WI38 (cell line): ENCODE results near the gene TPRG1L.
"Not testable (repeated sequence)": the region's sequence is repeated elsewhere in the genome, so short reads cannot be mapped to it uniquely, and the experiment has no call there.

ENCODE experiments used
- H3K4me3 ChIP-seq: 2 replicates; pipeline ENCODE4 v1.5.1; 2011; ENCODE audit warnings: low read depth, mild to moderate bottlenecking, control low read depth, low read length
- TF ChIP-seq, protein P1 (sequence below): IDR thresholded peaks from 2 replicates; pipeline ENCODE4 v1.5.1; 2012; ENCODE audit warnings: low read depth, mild to moderate bottlenecking, control low read depth, low read length

Gene TPRG1L

DNA sequence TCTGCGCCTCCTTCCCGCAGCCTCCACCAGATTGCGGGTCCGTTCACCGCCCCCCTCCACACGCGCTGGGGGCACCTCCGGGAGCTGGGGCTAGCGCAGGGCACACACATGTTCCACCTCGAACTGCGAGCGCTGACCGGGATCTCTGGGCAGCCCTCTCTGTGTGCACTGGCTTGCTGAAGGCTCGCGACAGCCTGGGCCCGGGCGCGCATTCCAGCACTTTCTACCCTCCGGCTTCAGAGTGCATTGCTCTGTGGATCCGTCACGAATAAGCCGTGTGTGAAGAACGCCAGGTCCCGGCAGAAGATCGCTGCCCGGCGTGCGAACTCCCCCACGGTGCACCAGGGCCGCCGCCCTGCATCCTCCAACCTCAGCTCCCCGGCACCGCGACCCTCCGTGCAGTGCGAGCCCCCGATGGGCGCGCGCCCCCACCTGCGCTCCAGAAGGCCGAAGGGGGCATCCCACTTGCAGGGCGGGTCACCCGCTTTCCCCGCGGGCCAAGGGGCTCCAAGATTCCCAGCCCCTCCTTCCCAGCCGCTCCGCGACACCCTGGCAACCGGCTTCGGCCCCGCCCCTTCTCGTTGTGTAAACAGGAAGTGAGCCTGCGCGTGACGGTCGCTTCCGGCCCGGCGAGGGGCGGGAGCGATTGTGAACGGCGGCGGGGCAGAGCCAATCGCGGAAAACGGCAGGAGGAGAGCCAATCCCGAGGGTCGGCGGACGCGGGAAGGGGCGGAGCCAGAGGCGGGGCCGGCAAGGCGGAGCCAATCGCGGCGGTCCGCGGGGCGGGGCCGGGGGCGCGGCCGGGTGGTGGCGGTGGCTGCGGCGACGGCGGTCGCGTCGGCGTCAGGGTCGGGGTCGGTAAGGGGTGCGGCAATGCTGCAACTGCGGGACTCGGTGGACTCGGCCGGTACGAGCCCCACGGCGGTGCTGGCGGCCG, at the start of gene TPRG1L:
TSS of gene TPRG1L (plus strand) at position 816 of the 937 bp plus-strand sequence. CDS start at position 874, 58 bp downstream.
- TF ChIP-seq, protein P1, sequence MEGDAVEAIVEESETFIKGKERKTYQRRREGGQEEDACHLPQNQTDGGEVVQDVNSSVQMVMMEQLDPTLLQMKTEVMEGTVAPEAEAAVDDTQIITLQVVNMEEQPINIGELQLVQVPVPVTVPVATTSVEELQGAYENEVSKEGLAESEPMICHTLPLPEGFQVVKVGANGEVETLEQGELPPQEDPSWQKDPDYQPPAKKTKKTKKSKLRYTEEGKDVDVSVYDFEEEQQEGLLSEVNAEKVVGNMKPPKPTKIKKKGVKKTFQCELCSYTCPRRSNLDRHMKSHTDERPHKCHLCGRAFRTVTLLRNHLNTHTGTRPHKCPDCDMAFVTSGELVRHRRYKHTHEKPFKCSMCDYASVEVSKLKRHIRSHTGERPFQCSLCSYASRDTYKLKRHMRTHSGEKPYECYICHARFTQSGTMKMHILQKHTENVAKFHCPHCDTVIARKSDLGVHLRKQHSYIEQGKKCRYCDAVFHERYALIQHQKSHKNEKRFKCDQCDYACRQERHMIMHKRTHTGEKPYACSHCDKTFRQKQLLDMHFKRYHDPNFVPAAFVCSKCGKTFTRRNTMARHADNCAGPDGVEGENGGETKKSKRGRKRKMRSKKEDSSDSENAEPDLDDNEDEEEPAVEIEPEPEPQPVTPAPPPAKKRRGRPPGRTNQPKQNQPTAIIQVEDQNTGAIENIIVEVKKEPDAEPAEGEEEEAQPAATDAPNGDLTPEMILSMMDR = no peak
- peak within 1 kb of the TSS; percentile 89 for H3K4me3 ChIP-seq

DNA sequence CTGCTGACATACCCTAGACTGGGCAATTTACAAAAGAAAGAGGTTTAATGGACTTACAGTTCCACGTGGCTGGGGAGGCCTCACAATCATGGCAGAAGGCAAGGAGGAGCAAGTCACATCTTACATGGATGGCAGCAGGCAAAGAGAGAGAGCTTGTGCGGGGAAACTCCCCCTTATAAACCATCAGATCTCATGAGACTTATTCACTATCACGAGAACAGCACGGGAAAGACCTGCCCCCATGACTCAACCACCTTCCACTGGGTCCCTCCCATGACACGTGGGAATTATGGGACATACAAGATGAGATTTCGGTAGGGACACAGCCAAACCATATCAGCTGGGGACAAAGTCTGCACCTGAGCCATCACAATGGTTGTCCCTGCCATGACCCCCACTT, 49.3 kb upstream of the TPRG1L start:
- H3K4me3 ChIP-seq = not testable (repeated sequence)

DNA sequence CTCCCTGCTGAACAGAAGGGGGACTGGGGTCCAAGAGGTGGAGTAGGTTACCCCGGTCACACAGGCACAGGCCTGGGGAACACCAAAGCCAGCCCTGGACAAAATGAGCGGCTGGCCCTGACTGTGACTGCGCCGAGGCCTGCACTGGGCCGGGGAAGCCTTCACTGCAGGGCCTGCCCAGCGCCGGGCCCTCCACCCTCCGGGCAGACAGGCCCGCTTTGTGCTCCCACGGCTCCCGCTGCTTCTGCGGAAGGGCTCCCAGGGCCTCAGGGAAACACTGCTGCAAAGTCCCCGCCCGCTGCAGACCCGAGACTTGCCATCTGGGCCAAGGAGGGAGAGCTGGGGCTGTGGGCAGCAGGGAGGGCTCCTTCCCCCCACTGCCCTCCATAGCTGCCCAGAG, 48.8 kb upstream of the TPRG1L start:
- TF ChIP-seq, protein P1 = no peak
- H3K4me3 ChIP-seq = no peak overlapping the region

DNA sequence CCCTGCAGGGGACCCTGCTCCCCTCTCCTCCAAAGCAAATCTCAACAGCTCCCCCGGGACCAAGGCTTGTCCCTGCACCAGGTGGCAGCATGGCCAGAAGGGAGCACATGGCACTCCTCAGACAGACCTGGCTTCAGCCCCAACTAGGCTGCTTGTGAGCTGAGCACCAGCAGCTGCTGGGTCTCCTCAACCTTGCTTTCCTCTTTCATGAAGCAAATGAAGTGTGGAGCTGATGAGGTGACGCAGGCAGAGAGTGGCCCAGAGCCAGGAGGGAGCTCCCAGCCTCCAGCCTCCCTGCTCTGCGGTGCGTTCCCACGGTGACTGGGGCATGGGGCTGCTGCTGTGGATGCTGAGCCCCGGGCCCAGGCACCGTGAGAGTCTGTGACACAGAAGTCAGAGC, 47.5 kb upstream of the TPRG1L start:
- H3K4me3 ChIP-seq = no peak overlapping the region
- TF ChIP-seq, protein P1 = no peak

DNA sequence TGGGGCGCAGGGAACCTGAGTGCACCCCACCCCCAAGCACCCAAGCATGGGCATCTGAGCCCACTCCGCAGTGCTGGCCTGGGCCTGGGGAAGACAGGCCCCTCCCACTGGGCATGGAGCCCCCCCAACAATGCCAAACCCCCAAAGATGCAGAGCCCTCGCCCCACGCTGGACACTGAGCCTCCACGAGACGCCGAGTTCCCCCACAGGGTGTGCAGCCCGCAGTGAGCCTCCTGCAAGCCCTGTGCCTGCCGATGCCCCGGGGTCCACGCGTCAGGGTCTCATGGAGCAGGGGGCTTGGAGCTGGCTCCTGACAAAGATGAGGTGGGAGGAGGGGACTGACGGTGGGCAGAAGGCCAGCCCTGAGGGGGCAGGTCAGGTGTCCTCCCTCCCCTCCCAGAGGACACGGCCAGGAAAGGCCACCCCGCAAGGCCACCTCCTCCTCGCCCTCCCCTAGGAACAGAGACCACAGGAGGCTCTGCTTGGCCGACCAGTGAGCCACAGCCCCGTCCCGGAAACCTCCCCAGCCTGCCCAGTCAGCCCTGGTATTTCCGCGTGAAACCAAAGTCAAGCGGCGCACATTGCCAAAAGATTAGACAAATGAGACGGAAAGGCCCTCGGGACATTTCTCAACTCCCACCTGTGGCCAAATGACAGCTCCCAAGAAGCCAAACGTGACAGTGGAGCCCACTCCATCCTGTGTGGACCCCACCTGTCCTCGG, 46.9 kb upstream of the TPRG1L start:
- H3K4me3 ChIP-seq = no peak overlapping the region
- TF ChIP-seq, protein P1 = no peak

DNA sequence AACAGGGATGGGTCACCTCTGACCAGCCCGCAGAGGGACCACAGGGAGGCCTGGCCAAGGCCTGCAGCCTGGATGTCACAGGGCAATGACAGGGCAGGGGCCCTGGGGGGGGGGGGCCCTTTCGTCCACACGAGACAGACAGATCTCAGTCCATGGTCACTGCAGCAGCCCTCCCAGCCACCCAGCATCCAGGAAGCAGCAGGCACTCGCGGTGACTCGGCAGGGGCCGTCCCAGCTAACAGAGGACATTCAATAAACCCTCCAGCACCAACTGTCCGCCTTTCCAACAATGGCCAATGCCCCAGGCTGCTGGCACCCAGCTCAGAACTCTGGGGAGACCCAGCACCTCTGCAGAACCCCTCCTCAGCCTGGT, 46.4 kb upstream of the TPRG1L start:
- TF ChIP-seq, protein P1 = no peak

DNA sequence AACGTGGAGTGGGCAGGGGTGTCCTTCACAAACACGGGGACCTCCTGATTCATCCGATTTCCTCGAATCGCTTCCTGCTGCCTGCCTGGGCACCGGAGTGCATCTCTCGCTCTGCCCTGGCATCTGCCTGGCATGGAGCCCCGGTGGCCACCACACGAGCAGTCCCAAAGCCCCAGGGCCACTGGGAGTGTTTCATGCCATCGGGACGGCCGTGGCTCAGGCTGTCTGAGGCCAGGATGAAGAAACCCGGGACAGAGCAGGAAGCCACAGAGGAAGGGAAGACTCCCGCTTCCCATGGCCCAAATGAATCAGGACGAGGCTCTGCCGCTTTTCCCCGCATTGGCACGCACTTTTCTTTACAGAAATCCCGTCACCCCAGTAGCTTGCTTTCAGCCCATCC, 45.9 kb upstream of the TPRG1L start:
- TF ChIP-seq, protein P1 = no peak
- no peak overlapping the region for H3K4me3 ChIP-seq

More for the DNA sequence above, 46.4 kb upstream of the TPRG1L start:
- no peak overlapping the region for H3K4me3 ChIP-seq
